ENCODE data around the gene KCNJ5.

Gene KCNJ5

DNA sequence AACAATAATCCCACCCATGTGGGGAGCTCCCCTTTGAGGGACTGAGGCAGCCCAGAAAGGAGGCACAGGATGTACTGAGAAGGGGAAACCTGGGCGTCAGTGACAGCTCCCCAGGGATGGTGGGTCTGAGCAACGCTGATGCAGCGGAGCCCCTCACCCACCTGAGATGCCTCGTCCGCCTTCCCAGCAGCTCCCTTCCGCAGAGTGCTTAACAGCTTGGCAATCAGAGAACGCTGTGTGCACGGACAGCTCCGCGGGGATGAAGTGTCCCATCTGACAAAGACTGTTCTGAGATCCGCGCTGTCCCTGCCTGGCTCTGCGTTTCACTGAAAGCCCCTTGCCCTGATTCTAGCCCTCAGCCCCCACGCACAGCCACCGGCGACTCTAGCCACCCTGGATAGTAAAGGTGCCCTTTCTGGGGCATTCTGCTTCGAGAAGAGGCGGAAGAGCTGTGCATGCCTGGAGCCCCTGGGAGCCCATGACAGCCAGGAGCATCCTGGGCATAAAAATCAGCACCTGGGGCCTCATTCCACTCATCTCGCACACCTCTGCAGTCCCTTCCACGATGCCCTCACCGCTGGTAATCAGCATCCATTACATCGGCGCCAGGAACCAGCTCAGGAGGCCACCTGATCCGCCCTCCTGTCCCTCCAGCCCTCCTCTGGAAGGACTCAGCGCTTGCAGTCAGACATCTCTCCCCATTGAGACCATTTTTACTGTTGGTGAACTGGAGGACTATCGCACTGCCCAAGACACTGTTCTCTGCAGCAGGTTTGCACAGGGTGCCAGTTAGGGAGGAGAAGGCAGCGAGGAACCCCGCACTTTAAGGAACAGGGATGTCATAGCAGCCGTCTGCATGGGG is 10.7 kb downstream of the KCNJ5 start:
- TF ChIP-seq, protein P1, sequence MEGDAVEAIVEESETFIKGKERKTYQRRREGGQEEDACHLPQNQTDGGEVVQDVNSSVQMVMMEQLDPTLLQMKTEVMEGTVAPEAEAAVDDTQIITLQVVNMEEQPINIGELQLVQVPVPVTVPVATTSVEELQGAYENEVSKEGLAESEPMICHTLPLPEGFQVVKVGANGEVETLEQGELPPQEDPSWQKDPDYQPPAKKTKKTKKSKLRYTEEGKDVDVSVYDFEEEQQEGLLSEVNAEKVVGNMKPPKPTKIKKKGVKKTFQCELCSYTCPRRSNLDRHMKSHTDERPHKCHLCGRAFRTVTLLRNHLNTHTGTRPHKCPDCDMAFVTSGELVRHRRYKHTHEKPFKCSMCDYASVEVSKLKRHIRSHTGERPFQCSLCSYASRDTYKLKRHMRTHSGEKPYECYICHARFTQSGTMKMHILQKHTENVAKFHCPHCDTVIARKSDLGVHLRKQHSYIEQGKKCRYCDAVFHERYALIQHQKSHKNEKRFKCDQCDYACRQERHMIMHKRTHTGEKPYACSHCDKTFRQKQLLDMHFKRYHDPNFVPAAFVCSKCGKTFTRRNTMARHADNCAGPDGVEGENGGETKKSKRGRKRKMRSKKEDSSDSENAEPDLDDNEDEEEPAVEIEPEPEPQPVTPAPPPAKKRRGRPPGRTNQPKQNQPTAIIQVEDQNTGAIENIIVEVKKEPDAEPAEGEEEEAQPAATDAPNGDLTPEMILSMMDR (conservative IDR thresholded peaks at IDR 0.05; ENCODE audit: low read depth, low read length), result no peak
- DNase-seq (ENCODE audit: low read depth), result no peak
- H3K4me3 ChIP-seq (ENCODE audit: low read length), result no peak overlapping the region

DNA sequence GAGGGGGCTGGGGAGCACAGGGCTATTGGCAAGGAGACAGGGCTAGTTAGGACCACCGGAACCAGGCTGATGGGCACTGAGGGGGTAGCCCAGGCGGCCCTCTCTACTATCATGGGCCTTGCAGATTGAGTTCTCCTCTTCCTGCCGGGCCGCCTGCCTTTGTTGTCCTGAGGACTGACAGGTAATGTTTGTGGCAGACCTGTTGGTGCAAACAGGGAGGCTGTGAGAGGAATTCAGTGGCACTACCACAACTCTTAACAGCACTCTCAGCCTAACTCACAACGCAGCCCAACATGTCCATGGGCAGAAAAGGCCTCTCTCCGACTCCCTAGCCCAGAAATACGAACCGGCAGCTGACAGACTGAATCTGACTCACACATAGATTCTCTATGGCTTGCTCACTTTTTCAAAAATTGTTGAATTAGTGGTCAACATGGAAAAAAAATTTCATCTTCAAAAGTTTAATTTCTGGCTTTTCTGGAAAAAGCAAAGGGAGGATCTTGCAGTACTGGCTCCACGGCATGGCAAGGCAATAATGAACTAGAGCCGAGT is 11.4 kb downstream of the KCNJ5 start:
- no peak for DNase-seq (ENCODE audit: low read depth)
- TF ChIP-seq, protein P1 (conservative IDR thresholded peaks at IDR 0.05; ENCODE audit: low read depth, low read length), result no peak
- no peak overlapping the region for H3K4me3 ChIP-seq (ENCODE audit: low read length)

DNA sequence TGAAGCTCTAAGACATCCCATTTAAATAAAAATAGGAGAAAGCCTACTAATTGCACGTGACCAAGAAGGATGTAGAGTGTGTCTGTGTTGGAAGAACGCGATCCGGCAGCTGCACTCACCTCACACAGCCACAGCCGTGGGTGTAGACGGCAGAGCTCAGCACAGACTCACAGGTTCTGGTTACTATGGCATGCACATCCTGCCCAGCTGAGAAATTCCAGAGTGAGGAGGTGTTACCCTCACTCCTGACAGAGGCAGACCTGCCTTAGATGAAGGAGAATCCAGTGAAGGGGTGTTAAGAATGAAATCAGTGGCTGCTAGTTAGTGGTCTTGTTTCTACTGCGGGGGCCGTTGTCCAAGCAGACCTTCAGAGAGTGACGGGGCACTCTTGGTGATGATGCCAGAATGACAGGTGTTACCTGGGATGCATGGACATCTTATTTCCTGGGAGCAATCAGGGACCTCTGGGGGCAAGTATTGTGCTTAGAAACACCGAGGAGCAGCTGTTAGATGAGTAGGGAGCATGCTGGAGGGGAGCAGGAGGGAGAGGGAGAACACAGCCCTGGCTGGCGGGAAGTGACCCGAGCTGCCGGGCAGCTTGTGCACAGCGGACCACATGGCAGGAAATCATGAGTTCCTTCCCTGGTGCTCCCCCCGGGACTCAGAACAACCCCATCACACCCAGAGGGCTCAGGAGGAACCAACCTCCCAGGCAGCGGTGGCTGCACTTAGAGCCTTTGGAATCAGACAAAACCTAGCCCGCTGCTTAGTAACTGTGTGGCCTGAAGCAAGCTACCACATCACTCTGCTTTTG is 12.3 kb downstream of the KCNJ5 start:
- no peak for DNase-seq (ENCODE audit: low read depth)
- TF ChIP-seq, protein P1 (conservative IDR thresholded peaks at IDR 0.05; ENCODE audit: low read depth, low read length), result no peak

DNA sequence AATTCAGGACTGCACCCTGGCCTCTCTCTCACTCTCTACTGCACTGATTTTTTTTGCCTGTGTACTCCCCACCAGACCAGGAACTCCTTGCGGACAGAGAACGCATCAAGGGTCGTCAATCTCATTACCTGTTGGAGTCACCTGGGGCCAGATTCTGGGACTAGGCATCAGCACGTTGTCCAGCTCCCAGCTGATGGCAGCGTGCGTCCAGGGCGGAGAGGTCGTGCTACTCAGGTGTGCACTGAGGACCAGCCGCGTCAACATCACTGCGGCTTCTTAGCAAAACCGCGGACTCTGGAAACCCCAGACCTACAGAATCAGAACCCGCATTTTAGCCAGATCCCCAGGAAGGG is 13.1 kb downstream of the KCNJ5 start:
- H3K4me3 ChIP-seq (ENCODE audit: low read length), result no peak overlapping the region
- DNase-seq (ENCODE audit: low read depth), result no peak
- TF ChIP-seq, protein P1 (conservative IDR thresholded peaks at IDR 0.05; ENCODE audit: low read depth, low read length), result no peak

More for the DNA sequence above, 12.3 kb downstream of the KCNJ5 start:
- H3K4me3 ChIP-seq (ENCODE audit: low read length), result no peak overlapping the region

DNA sequence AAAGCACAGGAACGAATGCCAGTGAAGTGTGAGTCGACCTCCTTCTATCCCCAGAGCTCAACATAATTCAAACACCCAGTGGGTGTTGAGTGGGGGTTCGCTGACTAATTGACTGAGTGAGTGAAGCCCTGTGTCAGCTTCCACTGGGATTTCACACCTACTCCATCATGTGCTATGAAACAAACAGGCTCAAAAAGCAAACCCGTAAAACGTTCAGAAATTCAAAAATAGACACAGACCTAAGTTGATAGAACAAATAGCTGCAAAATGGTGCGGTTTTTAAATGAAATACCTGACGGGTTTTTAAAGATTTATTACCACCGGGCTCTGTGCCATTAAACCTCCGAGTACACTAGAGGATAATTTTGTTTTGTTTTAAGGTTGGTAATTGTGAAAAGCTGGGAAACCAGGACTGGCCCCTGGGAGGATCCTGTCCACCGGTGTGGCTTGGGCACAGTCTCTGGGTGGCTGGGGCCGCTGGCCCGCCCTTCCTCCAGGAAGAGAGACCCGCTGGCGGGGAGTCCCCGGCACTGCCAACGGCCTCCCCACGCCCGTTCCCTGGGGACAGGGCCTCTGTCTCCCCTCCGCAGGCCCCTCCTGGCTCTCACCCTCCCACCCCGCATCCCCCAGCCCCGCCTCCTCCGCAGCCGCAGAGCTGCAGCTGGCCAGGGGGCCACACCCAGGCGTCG is 13.6 kb downstream of the KCNJ5 start:
- peak overlapping the region; percentile 59 for H3K4me3 ChIP-seq (ENCODE audit: low read length)
- TF ChIP-seq, protein P1 (conservative IDR thresholded peaks at IDR 0.05; ENCODE audit: low read depth, low read length), result no peak
- no peak for DNase-seq (ENCODE audit: low read depth)

DNA sequence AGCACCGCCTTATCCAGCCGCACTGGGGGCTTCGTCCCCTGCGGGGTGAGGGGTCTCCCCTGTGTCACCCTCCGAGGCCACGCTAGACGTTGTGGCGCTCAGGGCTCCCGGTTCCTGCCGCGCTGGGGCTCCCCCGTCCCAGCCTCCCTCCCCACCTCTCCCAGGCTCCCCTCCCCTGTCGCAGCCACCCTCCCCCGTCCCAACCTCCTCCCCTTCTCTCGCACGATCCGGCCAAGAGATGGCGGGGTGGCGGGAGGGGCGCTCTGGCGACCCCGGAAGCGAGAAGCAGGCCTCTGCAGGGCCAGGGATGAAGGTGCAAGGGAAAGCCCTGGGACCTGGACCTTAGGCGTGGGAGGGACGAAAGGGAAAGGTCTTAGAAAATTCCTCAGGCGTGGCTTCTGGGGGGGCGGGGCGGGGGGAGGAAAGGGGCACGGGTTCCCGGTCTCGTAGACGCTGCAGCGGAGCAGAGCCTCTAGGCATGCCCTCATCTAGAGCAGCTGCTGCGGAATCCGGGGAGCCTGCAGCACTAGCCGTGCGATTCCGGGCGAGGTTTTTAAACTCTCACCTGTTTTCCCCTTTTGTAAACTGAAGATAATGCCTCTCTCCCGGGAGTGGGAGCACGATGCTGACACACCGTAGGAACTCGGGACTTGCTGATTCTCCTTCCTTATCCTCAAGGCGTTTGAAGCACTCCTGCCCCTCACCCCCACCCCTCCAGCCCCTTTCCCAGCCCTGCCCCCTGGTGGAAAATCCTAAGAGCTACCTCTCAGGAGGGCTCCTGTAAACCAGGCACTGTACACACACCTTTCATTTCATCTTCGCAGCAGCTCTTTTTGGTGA is 14.4 kb downstream of the KCNJ5 start:
- H3K4me3 ChIP-seq (ENCODE audit: low read length), result peak overlapping the region; percentile 59
- TF ChIP-seq, protein P1 (conservative IDR thresholded peaks at IDR 0.05; ENCODE audit: low read depth, low read length), result peak; percentile 61
- no peak for DNase-seq (ENCODE audit: low read depth)
